K562 (cell line): Measurements from ENCODE around the gene EPSTI1. TPM values are rescaled to one million over a fixed set of nuclear protein-coding genes. Genes with fewer than 3 reads are reported as not detected.

ENCODE experiments used
- HOXB6 ChIP-seq: fragments of 250-450 bp; sonication (Bioruptor Pico); IDR thresholded peaks from 2 replicates; pipeline ENCODE4 v1.5.1; 2022; ENCODE audit warnings: mild to moderate bottlenecking, borderline replicate concordance
- NCOA1 ChIP-seq: fragments of 450-650 bp; IDR thresholded peaks from 2 replicates; pipeline ENCODE4 v1.6.1; 2016; ENCODE audit warnings: low read depth
- SETDB1 ChIP-seq: IDR thresholded peaks from one replicate; pipeline ENCODE4 v1.6.1; 2012; ENCODE audit warnings: low read length, control low read depth, inconsistent platforms
- SREBF1 ChIP-seq: fragments of 150-350 bp; IDR thresholded peaks from 2 replicates; pipeline ENCODE4 v1.6.1; 2014; ENCODE audit warnings: antibody characterized with exemption, low read depth, low read length, borderline replicate concordance
- TCF7L2 ChIP-seq: fragments of 150-350 bp; IDR thresholded peaks from 2 replicates; pipeline ENCODE4 v1.6.1; 2016; ENCODE audit warnings: low read depth, mild to moderate bottlenecking, low read length, moderate library complexity
- ZNF551 ChIP-seq: fragments of 250-450 bp; sonication (Bioruptor Pico); IDR thresholded peaks from 2 replicates; pipeline ENCODE4 v1.5.0; 2021; ENCODE audit warnings: mild to moderate bottlenecking, moderate library complexity
- polyA plus RNA-seq, 8 experiments: library from polyadenylated mRNA; depleted of rRNA in 4 of 8; stranded (reverse) in 5 of 8; unstranded in 3 of 8; fragments of >200 nt; fragmentation: Nextera tagmentation in 2 of 8; fragmentation: Illumina TruSeq in 1 of 8; extraction: Ambion mirVana in 2 of 8; extraction: Trizol in 1 of 8; gene quantifications; 2 replicates each; pipeline versions ENCODE4 v1.2.1 to v1.2.3, GENCODE V29; 2011 to 2014; ENCODE audit warnings: inconsistent platforms in 1 of 8, missing spikeins in 1 of 8
- total RNA-seq, 7 experiments: library from RNA; depleted of rRNA in 6 of 7; stranded (reverse); fragments of >200 nt in 6 of 7; fragmentation: Illumina TruSeq in 2 of 7; extraction: Trizol in 2 of 7; gene quantifications; 2 replicates each; pipeline versions ENCODE4 v1.2.1 to v1.2.3, GENCODE V29; 2011 to 2021; ENCODE audit warnings: low replicate concordance in 1 of 7
- TF ChIP-seq, protein P1 (sequence below): fragments of 450-650 bp; IDR thresholded peaks from 2 replicates; pipeline ENCODE4 v1.6.1; 2016; ENCODE audit warnings: low read depth
- TF ChIP-seq, protein P2 (sequence below): fragments of 250-450 bp; sonication (Bioruptor Pico); IDR thresholded peaks from 2 replicates; pipeline ENCODE4 v1.5.1; 2021; ENCODE audit warnings: mild to moderate bottlenecking

EPSTI1 gene
- total and polyA plus RNA-seq, 9 of the 15 experiments (the other 6 are each of a cell fraction or from before 2014, with no cell fraction given): 0.18 to 1.0 TPM; not detected in 7

DNA sequence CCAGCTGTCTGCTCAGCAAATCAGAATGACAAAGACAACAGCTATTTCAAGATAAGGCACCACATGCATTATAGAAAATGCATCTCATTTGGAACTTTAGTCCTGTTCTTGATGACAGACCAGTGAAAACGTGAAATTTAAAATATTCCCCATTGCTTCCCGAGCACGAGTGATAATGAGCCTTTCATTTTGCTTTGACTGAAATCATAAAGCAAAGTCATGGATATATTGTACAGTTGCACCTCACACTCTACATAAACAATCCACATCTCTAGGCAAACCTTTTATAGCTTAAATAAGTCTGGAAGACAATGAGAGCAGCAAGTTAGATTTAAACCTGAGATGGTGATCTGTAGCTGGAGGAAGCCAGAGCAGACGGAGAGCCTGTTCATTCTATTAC is 131.6 kb downstream of the EPSTI1 start (continued):
- TF ChIP-seq, protein P1, sequence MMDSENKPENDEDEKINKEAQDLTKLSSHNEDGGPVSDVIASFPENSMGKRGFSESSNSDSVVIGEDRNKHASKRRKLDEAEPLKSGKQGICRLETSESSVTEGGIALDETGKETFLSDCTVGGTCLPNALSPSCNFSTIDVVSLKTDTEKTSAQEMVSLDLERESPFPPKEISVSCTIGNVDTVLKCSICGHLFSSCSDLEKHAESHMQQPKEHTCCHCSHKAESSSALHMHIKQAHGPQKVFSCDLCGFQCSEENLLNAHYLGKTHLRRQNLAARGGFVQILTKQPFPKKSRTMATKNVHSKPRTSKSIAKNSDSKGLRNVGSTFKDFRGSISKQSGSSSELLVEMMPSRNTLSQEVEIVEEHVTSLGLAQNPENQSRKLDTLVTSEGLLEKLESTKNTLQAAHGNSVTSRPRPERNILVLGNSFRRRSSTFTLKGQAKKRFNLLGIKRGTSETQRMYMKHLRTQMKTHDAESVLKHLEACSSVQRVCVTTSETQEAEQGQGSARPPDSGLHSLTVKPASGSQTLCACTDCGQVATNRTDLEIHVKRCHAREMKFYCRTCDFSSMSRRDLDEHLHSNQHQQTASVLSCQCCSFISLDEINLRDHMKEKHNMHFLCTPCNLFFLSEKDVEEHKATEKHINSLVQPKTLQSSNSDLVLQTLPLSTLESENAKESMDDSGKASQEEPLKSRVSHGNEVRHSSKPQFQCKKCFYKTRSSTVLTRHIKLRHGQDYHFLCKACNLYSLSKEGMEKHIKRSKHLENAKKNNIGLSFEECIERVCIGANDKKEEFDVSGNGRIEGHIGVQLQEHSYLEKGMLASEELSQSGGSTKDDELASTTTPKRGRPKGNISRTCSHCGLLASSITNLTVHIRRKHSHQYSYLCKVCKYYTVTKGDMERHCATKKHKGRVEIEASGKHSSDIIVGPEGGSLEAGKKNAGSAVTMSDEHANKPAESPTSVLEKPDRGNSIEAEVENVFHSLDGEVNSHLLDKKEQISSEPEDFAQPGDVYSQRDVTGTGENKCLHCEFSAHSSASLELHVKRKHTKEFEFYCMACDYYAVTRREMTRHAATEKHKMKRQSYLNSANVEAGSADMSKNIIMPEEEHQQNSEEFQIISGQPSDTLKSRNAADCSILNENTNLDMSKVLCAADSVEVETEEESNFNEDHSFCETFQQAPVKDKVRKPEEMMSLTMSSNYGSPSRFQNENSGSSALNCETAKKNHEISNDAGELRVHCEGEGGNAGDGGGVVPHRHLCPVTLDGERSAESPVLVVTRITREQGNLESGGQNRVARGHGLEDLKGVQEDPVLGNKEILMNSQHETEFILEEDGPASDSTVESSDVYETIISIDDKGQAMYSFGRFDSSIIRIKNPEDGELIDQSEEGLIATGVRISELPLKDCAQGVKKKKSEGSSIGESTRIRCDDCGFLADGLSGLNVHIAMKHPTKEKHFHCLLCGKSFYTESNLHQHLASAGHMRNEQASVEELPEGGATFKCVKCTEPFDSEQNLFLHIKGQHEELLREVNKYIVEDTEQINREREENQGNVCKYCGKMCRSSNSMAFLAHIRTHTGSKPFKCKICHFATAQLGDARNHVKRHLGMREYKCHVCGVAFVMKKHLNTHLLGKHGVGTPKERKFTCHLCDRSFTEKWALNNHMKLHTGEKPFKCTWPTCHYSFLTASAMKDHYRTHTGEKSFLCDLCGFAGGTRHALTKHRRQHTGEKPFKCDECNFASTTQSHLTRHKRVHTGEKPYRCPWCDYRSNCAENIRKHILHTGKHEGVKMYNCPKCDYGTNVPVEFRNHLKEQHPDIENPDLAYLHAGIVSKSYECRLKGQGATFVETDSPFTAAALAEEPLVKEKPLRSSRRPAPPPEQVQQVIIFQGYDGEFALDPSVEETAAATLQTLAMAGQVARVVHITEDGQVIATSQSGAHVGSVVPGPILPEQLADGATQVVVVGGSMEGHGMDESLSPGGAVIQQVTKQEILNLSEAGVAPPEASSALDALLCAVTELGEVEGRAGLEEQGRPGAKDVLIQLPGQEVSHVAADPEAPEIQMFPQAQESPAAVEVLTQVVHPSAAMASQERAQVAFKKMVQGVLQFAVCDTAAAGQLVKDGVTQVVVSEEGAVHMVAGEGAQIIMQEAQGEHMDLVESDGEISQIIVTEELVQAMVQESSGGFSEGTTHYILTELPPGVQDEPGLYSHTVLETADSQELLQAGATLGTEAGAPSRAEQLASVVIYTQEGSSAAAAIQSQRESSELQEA: no peak
- no peak for TF ChIP-seq ZNF551 (CRISPR knock-in tag)
- TF ChIP-seq, protein P2, sequence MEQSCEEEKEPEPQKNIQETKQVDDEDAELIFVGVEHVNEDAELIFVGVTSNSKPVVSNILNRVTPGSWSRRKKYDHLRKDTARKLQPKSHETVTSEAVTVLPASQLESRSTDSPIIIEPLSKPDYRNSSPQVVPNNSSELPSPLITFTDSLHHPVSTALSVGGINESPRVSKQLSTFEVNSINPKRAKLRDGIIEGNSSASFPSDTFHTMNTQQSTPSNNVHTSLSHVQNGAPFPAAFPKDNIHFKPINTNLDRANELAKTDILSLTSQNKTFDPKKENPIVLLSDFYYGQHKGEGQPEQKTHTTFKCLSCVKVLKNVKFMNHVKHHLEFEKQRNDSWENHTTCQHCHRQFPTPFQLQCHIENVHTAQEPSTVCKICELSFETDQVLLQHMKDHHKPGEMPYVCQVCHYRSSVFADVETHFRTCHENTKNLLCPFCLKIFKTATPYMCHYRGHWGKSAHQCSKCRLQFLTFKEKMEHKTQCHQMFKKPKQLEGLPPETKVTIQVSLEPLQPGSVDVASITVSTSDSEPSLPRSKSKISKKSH (CRISPR knock-in tag): no peak
- no peak for TF ChIP-seq SREBF1
- TF ChIP-seq TCF7L2: no peak
- TF ChIP-seq NCOA1: no peak
- no peak for TF ChIP-seq SETDB1
- TF ChIP-seq HOXB6 (CRISPR knock-in tag): no peak
